Pancreas (tissue), 10 donors: ENCODE results near the gene SAP130. TPM values are rescaled to one million over a fixed set of nuclear protein-coding genes. Genes with fewer than 3 reads are reported as not detected.
A peak's percentile ranks its signal among the peaks of the same experiment; 100 is the strongest.

Experiments used
- ATAC-seq, 4 donors: fragments of 200-7000 bp; cut with Tn5 transposase; one replicate each; pipeline versions ENCODE4 v1.8.0 to v1.9.1; 2020; ENCODE audit warnings: mild to moderate bottlenecking in 4 of 4, moderate library complexity in 4 of 4
- DNase-seq, 6 donors: peaks; one replicate each; pipeline ENCODE4 v3.0.0-alpha.2; 2020
- FAIRE-seq: peaks from 2 replicates; lab custom pipeline; 2012; peaks lifted over from hg19 to GRCh38; lab: Jason Lieb, UNC
- H3K27ac ChIP-seq, 4 donors: fragments of 200-600 bp; sonication (generic); 1 replicate in 3 of 4; 2 replicates in 1 of 4; pipeline versions ENCODE4 v1.5.0 to v1.8.0; 2020
- H3K27me3 ChIP-seq, 4 donors: fragments of 200-600 bp; one replicate each; pipeline ENCODE4 v1.8.0; 2021
- H3K36me3 ChIP-seq, 3 donors: fragments of 200-600 bp; sonication (generic) in 1 of 3; one replicate each; pipeline versions ENCODE4 v1.5.0 to v1.8.0; 2020 to 2021
- H3K4me1 ChIP-seq, 3 donors: fragments of 200-600 bp; one replicate each; pipeline ENCODE4 v1.8.0; 2021
- H3K4me3 ChIP-seq, 4 donors: fragments of 200-600 bp; sonication (generic) in 2 of 4; one replicate each; pipeline versions ENCODE4 v1.5.0 to v1.8.0; 2020 to 2021
- H3K9me3 ChIP-seq, 4 donors: fragments of 200-600 bp; one replicate each; pipeline ENCODE4 v1.8.0; 2021
- WGBS, 2 donors: extraction: QIAGEN DNeasy Blood & Tissue Kit; methylation state at CpG; one replicate each; pipeline ENCODE4 v1.1.7; 2013; 5-methylcytosine and 5-hydroxymethylcytosine counted together
- intact Hi-C, 3 donors: fragments of 100-400 bp; cut with DNase I; formaldehyde crosslinking; loops; one replicate each; pipeline versions ENCODE4 v1.11.1 to v1.14.2; 2022
- polyA plus RNA-seq, 2 donors: library from polyadenylated mRNA; stranded (reverse); fragments of 200-250 nt; gene quantifications; one replicate each; pipeline ENCODE4 v1.2.3, GENCODE V29; 2013
- total RNA-seq, 6 donors: library from RNA; stranded (reverse); fragmentation: NEBNext Ultra II Directional in 4 of 6; extraction: Animal tissue kit (Norgen Biotek cat#: 25700) in 4 of 6; gene quantifications; one replicate each; pipeline versions ENCODE4 v1.2.1 to v1.2.4, GENCODE V29; 2021 to 2023
- TF ChIP-seq, protein P1 (sequence below), 4 donors: fragments of 200-600 bp; sonication (generic) in 3 of 4; IDR thresholded peaks; one replicate each; pipeline versions ENCODE4 v1.5.0 to v1.8.0; 2021; ENCODE audit warnings: antibody characterized with exemption in 4 of 4
- donor health status: healthy with polysubstance abuse.
- donor health status: DM: no; HTN: no; CAD: no; lungs with moderate emphysema.
- donor health status: DM: no; HTN: no; CAD: no.
- donor health status: control.
- donor health status: control.
- donor health status: Bipolar disorder and iron deficiency.
- donor health status: DM: yes; HTN: yes; CAD: no.
- donor health status: DM: no; HTN: no; CAD: no.
- donor health status: DM: no; HTN: no; CAD: no.
- donor health status: DM: yes; HTN: yes; CAD: no.

The SAP130 gene
- total and polyA plus RNA-seq, 8 donors, result 4.5 to 14.1 (median 9.3) TPM

DNA sequence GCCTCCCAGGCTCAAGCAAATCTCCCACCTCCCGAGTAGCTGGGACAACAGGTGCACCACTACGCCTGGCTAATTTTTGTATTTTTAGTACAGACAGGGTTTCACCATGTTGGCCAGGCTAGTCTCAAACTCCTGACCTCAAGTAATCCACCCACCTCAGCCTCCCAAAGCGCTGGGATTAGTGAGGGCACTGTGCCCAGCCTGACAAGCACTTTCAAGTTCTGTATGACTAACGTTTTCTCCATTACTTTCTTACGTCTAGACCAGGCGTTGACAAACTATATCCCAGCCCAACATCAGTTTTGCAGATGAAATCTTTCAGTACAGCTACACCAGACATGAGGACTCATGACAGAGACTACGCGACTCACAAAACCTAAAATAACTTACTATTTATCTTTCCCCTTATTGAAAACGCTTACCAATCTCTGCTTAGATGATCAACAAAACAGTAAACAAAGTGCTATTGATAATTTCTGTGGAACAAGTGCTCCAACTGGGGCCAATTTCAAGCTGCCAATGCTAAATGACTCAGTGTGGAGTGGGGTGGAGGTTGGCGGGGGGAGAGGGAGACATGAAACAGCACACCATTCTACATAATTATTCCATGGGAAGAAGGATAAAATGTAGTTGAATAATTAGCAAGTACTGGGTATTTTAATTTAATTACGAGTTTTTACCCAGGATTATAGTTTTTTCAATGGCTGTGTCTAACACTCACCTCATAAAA lies 59.1 kb downstream of the SAP130 start:
- 88 to 89% methylated on average over 11 of the region's 11 CpGs for WGBS, 2 donors

DNA sequence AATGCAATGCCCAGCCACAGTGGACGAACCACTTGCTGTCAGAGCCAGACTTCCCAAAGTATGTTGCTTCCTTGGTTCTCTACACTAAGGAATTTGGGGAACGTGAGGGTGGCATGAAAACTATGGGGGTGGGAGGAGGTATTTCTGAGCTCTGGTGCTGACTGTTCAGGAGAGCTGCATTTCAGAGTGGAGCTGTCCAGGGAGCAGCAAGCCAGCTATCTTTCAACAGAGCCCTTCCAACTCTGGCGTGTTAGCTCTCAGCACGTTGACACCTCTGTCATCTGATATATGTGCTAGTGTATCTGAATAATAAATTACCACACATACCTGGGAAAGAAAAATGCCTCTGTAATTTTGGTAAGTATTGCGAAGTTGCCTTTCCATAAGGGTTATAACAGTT lies 66.1 kb downstream of the SAP130 start:
- Histone ChIP-seq H3K27ac (no peak overlapping the region), H3K36me3 (peaks cover 0 to 13% (median 0%) of the 10 kb centered on the region in 3 donors), H3K9me3 (no peaks in the 10 kb centered on the region), H3K4me3 (no peak overlapping the region), H3K4me1 (peaks cover 0 to 3% (median 0%) of the 10 kb centered on the region in 3 donors), H3K27me3 (no peaks in the 10 kb centered on the region)
- TF ChIP-seq, protein P1, sequence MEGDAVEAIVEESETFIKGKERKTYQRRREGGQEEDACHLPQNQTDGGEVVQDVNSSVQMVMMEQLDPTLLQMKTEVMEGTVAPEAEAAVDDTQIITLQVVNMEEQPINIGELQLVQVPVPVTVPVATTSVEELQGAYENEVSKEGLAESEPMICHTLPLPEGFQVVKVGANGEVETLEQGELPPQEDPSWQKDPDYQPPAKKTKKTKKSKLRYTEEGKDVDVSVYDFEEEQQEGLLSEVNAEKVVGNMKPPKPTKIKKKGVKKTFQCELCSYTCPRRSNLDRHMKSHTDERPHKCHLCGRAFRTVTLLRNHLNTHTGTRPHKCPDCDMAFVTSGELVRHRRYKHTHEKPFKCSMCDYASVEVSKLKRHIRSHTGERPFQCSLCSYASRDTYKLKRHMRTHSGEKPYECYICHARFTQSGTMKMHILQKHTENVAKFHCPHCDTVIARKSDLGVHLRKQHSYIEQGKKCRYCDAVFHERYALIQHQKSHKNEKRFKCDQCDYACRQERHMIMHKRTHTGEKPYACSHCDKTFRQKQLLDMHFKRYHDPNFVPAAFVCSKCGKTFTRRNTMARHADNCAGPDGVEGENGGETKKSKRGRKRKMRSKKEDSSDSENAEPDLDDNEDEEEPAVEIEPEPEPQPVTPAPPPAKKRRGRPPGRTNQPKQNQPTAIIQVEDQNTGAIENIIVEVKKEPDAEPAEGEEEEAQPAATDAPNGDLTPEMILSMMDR (IDR thresholded peaks at IDR 0.05), result no peak
- ATAC-seq (no peak), DNase-seq (no peak), FAIRE-seq (no peak)
- intact Hi-C loops, result no loop called here
- 89 to 93% methylated on average over 5 of the region's 5 CpGs for WGBS, 2 donors

More for the DNA sequence above, 59.1 kb downstream of the SAP130 start:
- Histone ChIP-seq H3K4me3 (no peak overlapping the region), H3K27me3 (no peaks in the 10 kb centered on the region), H3K36me3 (peaks cover 0 to 4% (median 0%) of the 10 kb centered on the region in 3 donors), H3K27ac (no peak overlapping the region), H3K9me3 (no peaks in the 10 kb centered on the region), H3K4me1 (peaks cover 0 to 4% (median 0%) of the 10 kb centered on the region in 3 donors)
- TF ChIP-seq, protein P1 (IDR thresholded peaks at IDR 0.05), result no peak
- DNase-seq, result no peak
- no peak for FAIRE-seq
- intact Hi-C loops, result no loop called here
- ATAC-seq, result no peak

DNA sequence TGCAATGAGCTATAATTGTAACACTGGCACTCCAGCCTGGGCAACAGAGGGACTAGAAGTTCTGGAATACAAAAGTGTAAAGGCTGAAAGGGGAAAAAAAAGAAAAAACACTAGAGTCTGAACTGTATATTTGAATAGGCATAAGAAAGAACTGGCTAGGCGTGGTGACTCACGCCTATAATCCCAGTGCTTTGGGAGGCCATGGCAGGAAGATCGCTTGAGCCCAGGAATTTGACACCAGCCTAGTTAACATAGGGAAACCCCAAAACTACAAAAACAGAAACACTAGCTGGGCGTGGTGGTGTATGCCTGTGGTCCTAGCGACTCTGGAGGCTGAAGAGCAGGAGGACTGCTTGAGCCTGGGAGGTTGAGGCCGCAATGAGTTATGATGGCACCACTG lies 70.6 kb downstream of the SAP130 start:
- no peak for DNase-seq
- no peak for FAIRE-seq
- 97 to 98% methylated on average over 6 of the region's 6 CpGs for WGBS, 2 donors

DNA sequence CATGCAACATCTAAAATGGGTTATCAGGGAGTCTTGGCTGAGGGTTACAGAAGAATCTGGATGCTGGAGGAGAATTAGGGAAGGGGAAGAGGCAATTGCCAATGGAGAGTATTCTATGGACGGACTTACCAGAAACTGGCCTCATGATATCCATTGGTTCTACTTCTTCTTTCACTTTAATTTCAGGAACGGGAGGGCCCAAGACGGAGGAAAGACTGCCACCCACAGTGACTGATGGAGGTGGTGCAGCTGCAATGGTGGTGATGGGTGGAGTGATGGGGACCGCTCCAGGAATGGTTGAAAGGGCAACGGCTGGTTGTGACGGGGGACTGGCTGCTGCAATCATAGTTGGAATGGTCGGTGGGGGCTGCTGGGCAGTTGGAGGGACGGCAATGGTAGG lies 73.0 kb downstream of the SAP130 start:
- 96 to 98% methylated on average over 8 of the region's 8 CpGs for WGBS, 2 donors
- Histone ChIP-seq H3K36me3 (peaks cover under 1 to 16% (median 7%) of the 10 kb centered on the region in 3 donors), H3K27me3 (no peaks in the 10 kb centered on the region), H3K9me3 (no peaks in the 10 kb centered on the region), H3K4me1 (peaks cover 0 to 16% (median 0%) of the 10 kb centered on the region in 3 donors), H3K27ac (no peak overlapping the region), H3K4me3 (no peak overlapping the region)
- ATAC-seq, result no peak
- FAIRE-seq, result no peak
- no peak for DNase-seq
- intact Hi-C loops, result loop anchor here in 1 of 3 donors (5.0 kb wide), 1 partner anchor 53 kb away; no protein-coding TSS in a partner anchor
- TF ChIP-seq, protein P1 (IDR thresholded peaks at IDR 0.05), result no peak

More for the DNA sequence above, 70.6 kb downstream of the SAP130 start:
- Histone ChIP-seq H3K27ac (no peak overlapping the region), H3K9me3 (no peaks in the 10 kb centered on the region), H3K27me3 (no peaks in the 10 kb centered on the region), H3K36me3 (peaks cover 0 to 14% (median 4%) of the 10 kb centered on the region in 3 donors), H3K4me3 (no peak overlapping the region), H3K4me1 (peaks cover 0 to 16% (median 0%) of the 10 kb centered on the region in 3 donors)
- intact Hi-C loops, result no loop called here
- TF ChIP-seq, protein P1 (IDR thresholded peaks at IDR 0.05), result no peak
- no peak for ATAC-seq

DNA sequence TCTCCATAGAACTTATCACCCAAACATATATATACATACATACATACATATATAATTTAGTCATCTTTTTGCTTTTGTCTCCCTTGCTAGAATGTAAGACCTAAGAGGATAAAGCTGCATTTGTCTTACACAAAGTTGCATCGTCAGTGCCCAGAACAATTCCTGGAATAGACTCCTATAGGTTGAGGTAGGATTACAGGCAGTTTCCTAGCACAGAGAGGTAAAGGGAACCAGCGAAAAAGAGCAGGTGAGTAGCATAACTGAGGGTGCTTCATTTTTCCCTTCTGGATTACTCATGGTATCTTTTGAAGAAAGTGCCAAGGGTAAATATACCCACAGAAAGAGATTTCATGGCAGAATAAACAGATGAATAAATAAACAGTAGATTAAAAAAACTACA lies 74.0 kb downstream of the SAP130 start:
- intact Hi-C loops, result loop anchor here in 1 of 3 donors (5.0 kb wide), 1 partner anchor 52 kb away; no protein-coding TSS in a partner anchor
- H3K36me3 ChIP-seq, result peaks cover 10 to 26% (median 13%) of the 10 kb centered on the region in 3 donors
- TF ChIP-seq, protein P1 (IDR thresholded peaks at IDR 0.05), result no peak
- no peak overlapping the region for H3K4me3 ChIP-seq
- 37 to 44% methylated on average over 2 of the region's 2 CpGs for WGBS, 2 donors
- FAIRE-seq (no peak), DNase-seq (no peak), ATAC-seq (peak; percentile 45 to 70 (median 58))
- no peaks in the 10 kb centered on the region for H3K27me3 ChIP-seq
- H3K9me3 ChIP-seq, result no peaks in the 10 kb centered on the region
- peak overlapping the region in 1 of 4 donors; percentile 34 for H3K27ac ChIP-seq
- H3K4me1 ChIP-seq, result peaks cover 0 to 16% (median 0%) of the 10 kb centered on the region in 3 donors
